Stimulated activated CD4-positive, alpha-beta T cell treated with anti-CD3 and anti-CD28 coated beads, Interleukin-15, amount 100 ng/mL, for 24 hours (primary cell): ENCODE measurements around the gene GRK7.
"Not testable (repeated sequence)": the region's sequence is repeated elsewhere in the genome, so short reads cannot be mapped to it uniquely, and the experiment has no call there.

Source experiments
- DNase-seq: peaks from one replicate; pipeline ENCODE4 v3.0.0-alpha.2; 2020

Gene GRK7

GRCh38 chr3:141796889-141797781, 33.9 kb downstream of the GRK7 start:
- DNase-seq, result peak; percentile 67

DNA sequence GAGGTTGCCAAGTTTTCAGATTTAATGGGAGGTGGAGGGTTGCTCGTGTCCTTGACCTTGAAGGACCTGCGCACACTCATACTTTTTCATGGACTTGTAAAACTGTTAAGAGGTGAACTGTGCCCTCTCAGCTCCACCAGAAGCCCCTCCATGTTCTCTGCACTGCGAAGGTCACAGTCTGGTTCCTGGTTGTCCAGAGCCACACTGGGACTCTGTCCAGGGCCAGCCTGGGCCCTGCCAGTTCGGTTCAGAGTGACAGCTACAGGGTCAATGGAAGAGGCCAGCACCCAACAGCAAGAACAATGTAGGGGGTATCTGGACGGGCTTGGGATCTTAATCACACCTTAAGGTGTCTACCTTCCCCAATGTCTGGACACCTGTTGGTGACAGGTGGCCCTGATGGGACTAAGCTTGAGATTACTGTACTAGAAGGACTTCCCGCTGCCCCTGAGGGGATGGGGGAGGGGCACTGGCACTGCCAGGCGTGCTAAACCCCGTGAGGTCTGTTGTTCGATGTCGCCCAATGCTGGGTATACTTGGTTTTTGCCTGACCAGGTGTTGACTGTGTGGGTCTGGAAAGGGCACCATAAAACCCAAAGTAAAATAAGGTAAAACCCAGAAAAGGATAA, 34.7 kb downstream of the GRK7 start:
- peak; percentile 19 for DNase-seq

- DNase-seq, result no peak
These were observed 35.2 kb downstream of the GRK7 start for GRCh38 chr3:141798448-141798845.

GRCh38 chr3:141802316-141803077, 39.3 kb downstream of the GRK7 start:
- DNase-seq, result no peak

GRCh38 chr3:141803538-141803937, 40.3 kb downstream of the GRK7 start:
- DNase-seq, result not testable (repeated sequence)

DNA sequence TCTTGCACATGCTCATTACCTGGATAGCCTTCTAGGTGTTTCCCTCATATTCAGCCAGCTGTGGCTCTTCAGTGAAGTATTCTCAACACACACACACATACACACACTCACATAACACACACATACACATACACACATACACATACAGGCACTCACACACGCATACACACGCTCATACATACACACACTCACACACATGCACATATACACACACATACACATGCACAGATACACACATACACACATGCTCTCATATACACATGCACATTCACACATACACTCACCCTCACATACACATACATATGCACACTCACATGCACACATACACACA, 41.2 kb downstream of the GRK7 start:
- DNase-seq, result no peak

DNA sequence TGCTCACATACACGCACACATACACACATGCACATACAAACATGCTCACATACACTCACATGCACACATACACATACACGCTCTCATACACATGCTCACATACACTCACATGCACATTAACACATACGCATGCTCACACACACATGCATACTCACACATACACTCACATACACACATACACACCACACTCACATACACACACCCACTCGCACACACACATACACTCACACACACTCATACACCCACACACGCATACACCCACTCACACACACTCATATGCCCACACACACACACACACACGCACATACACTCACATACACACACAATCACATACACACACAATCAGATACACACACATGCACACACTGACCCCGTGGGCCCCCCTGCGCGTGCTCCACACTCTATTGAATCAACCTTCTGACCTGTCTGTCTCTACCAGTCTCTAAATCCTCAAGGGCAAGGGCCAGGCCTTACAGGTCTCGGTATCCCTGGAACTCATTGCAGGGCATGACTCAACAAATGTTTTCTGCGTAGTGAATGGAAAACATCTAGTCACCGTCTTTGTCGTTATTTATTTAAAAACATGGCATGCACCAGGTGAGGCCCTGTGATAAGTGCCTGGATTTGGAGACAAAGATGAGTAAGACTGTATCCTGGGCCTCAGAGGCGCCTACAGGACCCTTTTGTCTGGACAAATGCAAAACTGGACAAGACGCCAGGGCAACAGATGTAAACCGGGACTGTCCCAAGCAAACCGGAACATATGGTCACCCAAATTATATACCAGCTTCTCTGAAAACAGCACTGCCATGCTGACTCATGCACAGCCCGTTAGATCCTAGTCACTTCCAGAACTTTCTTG, 41.8 kb downstream of the GRK7 start:
- DNase-seq, result no peak

- no peak for DNase-seq
These were observed 44.2 kb downstream of the GRK7 start for GRCh38 chr3:141807277-141808033.

GRCh38 chr3:141808586-141808985, 45.4 kb downstream of the GRK7 start:
- no peak for DNase-seq

- DNase-seq, result no peak
These were observed 47.0 kb downstream of the GRK7 start for GRCh38 chr3:141810161-141810560.

DNA sequence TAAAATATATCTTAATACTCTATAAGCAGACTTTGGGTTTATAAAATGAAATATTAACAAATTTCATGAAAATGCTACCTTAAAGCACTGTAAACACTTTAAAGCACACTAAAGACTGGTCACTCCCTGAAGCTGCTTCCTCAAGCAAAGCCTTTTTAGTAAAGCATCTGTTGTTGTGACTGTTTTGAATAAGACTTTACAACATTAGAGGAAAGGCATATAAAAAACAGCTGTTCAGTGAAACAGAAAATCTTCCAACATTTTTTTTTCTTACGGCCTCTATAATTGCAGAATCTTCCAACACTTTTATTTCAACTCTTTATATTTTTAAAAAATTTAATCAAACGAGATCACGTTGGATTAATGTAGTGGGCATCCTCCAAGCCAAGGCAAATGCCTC, 48.1 kb downstream of the GRK7 start:
- no peak for DNase-seq

GRCh38 chr3:141812084-141812483, 48.9 kb downstream of the GRK7 start:
- no peak for DNase-seq

GRCh38 chr3:141812586-141812985, 49.4 kb downstream of the GRK7 start:
- DNase-seq, result no peak
